ENCODE measurements around the gene FBXL19.

Gene FBXL19

DNA sequence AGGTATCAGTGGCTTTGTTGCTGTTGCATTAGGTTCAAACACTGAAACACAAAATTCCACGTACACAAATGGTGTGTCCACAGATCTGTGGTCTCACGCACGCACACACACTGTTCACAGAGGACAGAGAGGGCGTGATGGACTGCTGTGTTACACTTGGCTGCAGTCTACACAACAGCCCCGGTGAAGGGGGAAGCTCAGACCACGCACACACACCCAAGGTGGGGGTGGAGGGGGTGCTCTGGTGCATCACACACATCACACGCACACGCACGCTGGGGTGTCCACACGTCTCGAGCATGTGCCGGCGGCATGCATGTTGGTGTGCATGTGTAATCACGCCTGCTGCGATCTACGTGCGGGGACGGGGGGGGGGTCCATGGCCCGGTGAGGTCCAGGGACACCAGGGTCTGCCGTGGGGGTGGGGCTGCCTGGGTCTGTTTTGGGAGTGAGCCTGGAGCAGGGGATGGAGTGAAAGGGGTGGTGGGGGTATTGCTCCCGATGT, 69.0 kb downstream of the FBXL19 start (continued):
- TF ChIP-seq KLF16 (tag by site-specific recombination; IDR thresholded peaks at IDR 0.05) (no peak), ZNF518A (tag by site-specific recombination; conservative IDR thresholded peaks at IDR 0.05; ENCODE audit: low read depth) (no peak), YY1 (tag by site-specific recombination; IDR thresholded peaks at IDR 0.05) (no peak)

DNA sequence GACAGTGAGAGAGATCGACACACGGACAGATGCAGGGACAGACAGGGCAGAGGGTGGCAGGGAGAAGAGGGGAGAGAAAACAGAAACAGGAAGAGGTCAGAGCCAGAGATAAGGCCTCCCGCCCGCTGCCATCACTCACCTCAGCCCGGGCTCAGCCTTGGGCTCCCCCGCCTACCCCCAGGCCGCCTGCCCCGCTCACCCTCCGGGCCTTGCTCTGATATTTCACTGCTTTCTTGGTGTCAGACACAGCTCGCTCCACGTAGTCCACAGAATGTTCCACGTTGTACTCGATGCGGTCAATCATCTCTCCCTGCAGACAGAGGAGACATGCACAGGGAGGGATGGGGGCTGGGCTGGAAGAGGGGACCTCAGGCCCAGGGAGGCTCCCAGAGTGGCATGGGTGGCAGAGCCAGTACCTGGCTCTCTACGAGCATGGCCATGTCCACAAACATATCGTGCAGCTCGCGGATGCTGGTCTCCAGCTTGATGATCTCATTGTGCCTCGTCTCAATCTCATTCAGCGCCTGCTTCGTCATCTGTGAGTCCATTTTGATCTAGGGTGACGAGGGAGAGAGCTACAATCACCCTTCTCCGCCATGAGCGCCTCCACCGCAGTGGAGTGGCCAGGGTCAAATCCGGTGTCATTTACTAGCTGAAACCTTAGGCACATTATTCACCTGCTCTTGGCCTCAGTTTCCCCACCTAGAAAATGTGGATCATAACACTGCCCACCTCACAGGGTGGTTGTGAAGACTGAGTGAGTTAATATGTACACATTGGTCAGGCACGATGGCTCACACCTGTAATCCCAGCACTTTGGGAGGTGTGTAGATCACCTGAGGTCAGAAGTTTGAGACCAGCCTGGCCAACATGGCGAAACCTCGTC, 69.8 kb downstream of the FBXL19 start:
- Histone ChIP-seq H3K4me3 (ENCODE audit: low read depth, low read length) (no peak overlapping the region), H3K9me3 (ENCODE audit: control insufficient read depth, insufficient read depth, low read depth, low read length) (no peaks in the 10 kb centered on the region), H3K36me3 (ENCODE audit: control insufficient read depth in 2 of 2, insufficient read depth in 1 of 2, low read length in 2 of 2) (no peaks in the 10 kb centered on the region), H3K4me1 (ENCODE audit: control insufficient read depth, insufficient read depth, low read length) (peaks cover 5% of the 10 kb centered on the region; the same call in 1 of the 2 replicates), H3K27ac (ENCODE audit: extremely low read depth, low read depth, low read length) (no peak overlapping the region)
- POLR2A ChIA-PET, result interaction anchor here (1.4 kb wide), 1 partner anchor 10 kb away, joined by 3 read pairs; no protein-coding TSS in a partner anchor
- CTCF ChIA-PET, result interaction anchor here (1.1 to 3.0 kb wide), 3 partner anchors 8 to 149 kb away, joined by 4 to 23 read pairs (median 7); partner anchors contain the start of gene HSD3B7
- no peak for TF ChIP-seq ZFHX2 (tag by site-specific recombination; conservative IDR thresholded peaks at IDR 0.05)
- 0 out of 2 replicates have a peak, but pooled peaks have one; percentile 13 for TF ChIP-seq SP2 (tag by site-specific recombination; IDR thresholded peaks at IDR 0.05)
- TF ChIP-seq ZBTB17 (tag by site-specific recombination; IDR thresholded peaks at IDR 0.05), result peak; percentile 18; the same call in 1 of the 2 replicates

GRCh38 chr16:30995927-30996323, 72.6 kb downstream of the FBXL19 start:
- ChIA-PET CTCF (interaction anchor here (0.6 to 3.0 kb wide), 2 partner anchors 11 to 36 kb away, joined by 3 to 23 read pairs; partner anchors contain the start of gene HSD3B7), POLR2A (no interaction called here)
- H3K27ac ChIP-seq (ENCODE audit: extremely low read depth, low read depth, low read length), result no peak overlapping the region
- H3K36me3 ChIP-seq (ENCODE audit: control insufficient read depth in 2 of 2, insufficient read depth in 1 of 2, low read length in 2 of 2), result no peaks in the 10 kb centered on the region
- H3K4me3 ChIP-seq (ENCODE audit: low read depth, low read length), result no peak overlapping the region
- H3K9me3 ChIP-seq (ENCODE audit: control insufficient read depth, insufficient read depth, low read depth, low read length), result no peaks in the 10 kb centered on the region
- peaks cover 5% of the 10 kb centered on the region for H3K4me1 ChIP-seq (ENCODE audit: control insufficient read depth, insufficient read depth, low read length)
- TF ChIP-seq ZNF362 (tag by site-specific recombination; IDR thresholded peaks at IDR 0.05), result peak; percentile 73
- TF ChIP-seq MZF1 (tag by site-specific recombination; IDR thresholded peaks at IDR 0.05; ENCODE audit: borderline replicate concordance), result no peak
- TF ChIP-seq ZBTB20 (tag by site-specific recombination; IDR thresholded peaks at IDR 0.05), result no peak
- no peak for TF ChIP-seq HOXD13 (CRISPR knock-in tag; IDR thresholded peaks at IDR 0.05; ENCODE audit: borderline replicate concordance)
- no peak for TF ChIP-seq ZNF701 (tag by site-specific recombination; IDR thresholded peaks at IDR 0.05)
- TF ChIP-seq KLF10 (tag by site-specific recombination; IDR thresholded peaks at IDR 0.05), result no peak
- TF ChIP-seq ZNF266 (tag by site-specific recombination; IDR thresholded peaks at IDR 0.05; ENCODE audit: low read depth), result no peak
- no peak for TF ChIP-seq ZBTB8A (tag by site-specific recombination; IDR thresholded peaks at IDR 0.05)
- no peak for TF ChIP-seq GLIS2 (tag by site-specific recombination; IDR thresholded peaks at IDR 0.05)
